Measurements from ENCODE around the gene BCL2.

Gene BCL2

GRCh38 chr18:63325086-63325686 lies 5.6 kb upstream of the BCL2 start:
- DNase-seq = no peak

GRCh38 chr18:63322908-63323634 lies 3.5 kb upstream of the BCL2 start:
- DNase-seq = peak in 3 of 4 experiments; percentile 14 to 30 (median 21)

GRCh38 chr18:63322206-63322605 lies 2.6 kb upstream of the BCL2 start:
- no peak for DNase-seq

GRCh38 chr18:63321291-63321690 lies 1.7 kb upstream of the BCL2 start:
- no peak for DNase-seq

DNA sequence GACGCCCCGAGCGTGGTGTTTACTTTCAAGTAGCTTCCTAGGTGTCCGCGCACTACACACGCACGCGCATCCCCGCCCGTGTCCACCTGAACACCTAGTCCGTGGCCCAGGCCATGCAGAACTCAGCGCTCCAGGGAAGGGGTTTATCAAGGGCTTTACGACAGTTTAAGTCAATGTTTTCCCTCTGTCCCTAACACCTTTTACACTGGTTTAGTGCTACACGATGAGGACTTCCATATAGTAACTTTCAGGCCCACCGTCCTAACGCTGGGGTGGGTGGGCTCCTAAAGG lies 1.4 kb upstream of the BCL2 start:
- no peak for DNase-seq

DNA sequence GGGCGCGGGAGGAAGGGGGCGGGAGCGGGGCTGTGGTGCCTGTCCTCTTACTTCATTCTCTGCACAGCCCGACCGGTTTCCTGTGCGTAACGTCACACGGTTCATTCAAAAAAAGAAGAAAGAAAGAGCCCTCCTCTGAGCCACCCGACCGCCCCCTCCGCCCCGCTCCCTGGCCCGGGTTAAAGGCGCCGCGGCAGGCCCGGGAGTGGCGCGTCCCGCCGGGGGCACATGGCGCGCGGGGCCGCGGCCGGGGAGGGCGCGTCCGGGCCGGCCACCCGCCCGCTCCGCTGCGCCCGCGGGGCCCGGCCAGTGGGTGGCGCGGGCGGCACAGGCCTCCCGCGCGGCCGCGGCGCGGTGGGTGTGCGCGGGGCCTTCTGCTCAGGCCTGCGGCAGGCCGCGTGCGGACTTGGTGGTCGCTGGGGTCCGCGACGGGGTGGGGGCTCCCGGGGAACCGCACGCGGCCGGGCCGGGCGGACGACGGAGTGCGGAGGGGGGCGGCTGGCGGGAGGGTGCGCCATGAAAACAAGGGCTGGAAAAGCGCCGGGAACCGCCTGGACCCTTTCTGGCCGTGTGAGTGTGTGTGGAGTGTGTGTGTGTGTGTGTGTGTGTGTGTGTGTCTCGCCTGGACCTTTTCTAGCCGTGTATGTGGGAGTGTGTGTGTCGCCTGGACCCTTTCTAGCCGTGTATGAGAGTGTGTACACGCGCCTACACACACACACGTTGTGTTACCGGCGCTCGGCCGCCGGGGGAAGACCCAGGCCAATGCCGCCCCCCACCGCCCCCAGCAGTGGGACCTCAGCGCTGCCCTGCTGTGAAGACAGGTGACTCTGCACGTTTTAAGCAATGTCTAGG lies 780 bp upstream of the BCL2 start:
- peak; percentile 53 to 81 (median 70) for DNase-seq

- DNase-seq = no peak
Measured at GRCh38 chr18:63318889-63319382, 633 bp downstream of the BCL2 start.

DNA sequence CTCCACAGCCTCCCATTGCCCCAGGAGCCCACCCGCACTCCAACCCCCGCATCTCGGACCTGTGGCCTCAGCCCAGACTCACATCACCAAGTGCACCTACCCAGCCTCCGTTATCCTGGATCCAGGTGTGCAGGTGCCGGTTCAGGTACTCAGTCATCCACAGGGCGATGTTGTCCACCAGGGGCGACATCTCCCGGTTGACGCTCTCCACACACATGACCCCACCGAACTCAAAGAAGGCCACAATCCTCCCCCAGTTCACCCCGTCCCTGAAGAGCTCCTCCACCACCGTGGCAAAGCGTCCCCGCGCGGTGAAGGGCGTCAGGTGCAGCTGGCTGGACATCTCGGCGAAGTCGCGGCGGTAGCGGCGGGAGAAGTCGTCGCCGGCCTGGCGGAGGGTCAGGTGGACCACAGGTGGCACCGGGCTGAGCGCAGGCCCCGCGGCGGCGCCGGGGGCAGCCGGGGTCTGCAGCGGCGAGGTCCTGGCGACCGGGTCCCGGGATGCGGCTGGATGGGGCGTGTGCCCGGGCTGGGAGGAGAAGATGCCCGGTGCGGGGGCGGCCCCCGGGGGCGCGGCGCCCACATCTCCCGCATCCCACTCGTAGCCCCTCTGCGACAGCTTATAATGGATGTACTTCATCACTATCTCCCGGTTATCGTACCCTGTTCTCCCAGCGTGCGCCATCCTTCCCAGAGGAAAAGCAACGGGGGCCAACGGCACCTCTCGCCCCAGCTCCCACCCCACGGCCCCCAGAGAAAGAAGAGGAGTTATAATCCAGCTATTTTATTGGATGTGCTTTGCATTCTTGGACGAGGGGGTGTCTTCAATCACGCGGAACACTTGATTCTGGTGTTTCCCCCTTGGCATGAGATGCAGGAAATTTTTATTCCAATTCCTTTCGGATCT lies 1.3 kb downstream of the BCL2 start:
- DNase-seq = peak; percentile 57 to 81 (median 72)

DNA sequence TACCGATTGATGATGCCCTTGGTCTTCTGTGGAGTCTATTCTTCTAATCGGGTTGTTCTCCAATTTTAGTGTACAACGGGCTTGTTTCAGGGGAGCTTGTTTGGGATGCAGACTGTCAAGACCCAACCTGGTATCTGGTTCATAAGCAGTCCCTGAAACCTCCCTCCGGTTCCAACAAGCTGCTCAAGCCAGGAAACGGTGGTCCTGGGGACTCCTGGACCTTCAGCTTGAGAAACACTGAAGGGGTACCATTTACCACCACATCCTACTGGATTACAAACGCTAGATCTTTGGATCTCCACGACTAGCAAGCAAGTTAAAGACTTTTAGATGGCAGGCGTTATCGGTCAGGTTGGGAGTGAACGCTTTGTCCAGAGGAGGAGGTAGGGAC lies 2.0 kb downstream of the BCL2 start:
- no peak for DNase-seq

GRCh38 chr18:63316612-63317555 lies 2.7 kb downstream of the BCL2 start:
- no peak for DNase-seq

DNA sequence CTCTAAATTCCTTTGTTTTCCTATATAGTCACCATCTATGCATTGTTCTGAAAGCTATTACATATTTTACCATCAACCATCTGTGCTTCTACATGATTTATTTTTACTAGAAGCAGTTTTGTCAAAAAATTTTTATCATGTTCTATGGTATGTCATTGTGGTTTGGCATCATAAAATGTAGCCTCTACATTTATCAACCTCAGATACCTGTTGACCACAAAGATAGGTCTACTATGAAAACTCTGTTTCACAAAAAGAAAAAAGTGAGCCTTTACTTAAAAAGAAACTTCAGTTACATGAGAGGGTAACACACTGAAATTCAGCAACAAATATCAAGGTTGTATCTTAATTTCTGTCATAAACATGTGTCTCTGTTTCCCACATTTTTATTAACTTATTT lies 3.7 kb downstream of the BCL2 start:
- DNase-seq = no peak

DNA sequence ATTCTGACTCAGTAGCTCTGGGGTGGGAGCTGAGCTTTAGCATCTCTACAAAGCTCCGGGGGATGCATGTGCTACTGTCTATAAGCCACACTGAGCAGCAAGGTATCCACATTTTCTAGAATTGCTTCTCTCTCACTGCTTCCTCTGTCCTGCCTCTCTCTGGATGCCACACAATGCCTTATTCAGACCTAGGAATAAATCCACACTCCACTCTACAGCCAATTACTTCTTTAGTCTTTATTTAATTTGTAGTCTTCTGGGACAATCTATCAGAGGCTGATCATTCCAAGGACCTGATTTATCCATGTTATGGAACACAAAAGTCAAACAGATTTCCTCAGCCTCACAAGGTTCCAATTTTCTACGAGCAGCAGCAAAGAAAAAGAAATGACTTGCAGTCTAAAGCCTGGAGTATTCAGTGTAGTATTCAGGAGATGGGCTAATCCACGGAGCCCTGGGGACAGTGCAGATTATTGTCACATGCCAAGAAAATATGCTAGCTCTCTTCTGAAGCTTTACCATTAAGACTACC lies 4.4 kb downstream of the BCL2 start:
- DNase-seq = no peak

DNA sequence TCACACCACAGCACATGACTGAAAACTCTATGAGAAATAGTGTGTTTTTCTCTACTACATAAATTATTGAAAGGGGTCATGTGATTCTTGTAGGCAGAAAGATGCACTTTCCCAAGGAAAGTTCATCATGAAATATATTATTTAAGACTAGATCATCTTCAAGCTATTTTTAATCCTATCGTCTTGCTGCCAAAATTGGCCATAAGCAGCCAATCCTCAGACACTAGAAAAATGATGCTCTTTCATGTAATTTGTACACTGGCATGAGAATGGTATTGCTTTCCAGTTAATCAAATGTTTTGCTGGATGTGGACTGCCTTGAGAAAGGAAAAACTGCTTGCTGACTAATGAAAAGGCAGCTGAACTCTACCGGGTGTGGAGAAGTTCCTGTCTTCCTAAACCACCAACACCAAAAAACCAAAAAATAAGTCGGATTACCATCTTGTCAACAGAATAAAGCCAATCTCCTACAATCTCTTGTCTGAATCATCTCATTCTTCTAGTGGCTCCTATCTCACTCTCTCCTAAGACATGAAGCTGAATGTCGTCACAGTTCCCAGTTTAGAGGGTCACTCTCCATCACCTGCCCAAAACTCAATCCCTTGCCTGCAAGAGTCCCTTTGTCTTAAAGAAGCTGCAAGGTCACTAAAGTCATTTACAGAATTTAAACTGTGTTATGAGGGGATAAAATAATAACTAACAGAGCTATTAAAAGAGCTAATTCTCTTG lies 5.3 kb downstream of the BCL2 start:
- DNase-seq = no peak

DNA sequence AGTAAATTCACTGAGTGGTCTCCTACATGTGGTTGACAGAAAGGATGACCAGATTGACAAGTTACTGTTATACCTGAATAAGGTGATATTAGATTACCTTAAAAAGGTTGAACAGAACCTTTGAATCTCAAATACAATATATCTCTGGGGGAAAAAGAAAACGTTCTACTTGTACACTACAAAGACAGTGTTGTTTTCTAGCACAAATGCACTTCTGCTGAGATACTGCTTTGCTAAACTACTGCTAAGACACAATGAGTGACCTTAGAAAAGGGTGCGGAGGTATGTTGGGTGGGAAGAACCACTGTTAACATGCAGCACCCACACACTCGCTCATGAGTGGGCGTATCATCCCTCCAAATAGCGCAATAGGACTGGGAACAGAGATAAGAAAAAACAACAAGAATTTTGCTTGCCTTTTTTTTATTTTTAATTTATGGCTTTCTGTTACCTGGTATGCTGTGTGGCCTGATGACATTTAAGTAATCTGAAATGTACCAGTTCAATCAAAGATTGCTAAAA lies 6.1 kb downstream of the BCL2 start:
- DNase-seq = no peak

- no peak for DNase-seq
Measured at GRCh38 chr18:63312737-63313395, 6.7 kb downstream of the BCL2 start.

- no peak for DNase-seq
Measured at GRCh38 chr18:63312019-63312409, 7.6 kb downstream of the BCL2 start.

- no peak for DNase-seq
Measured at GRCh38 chr18:63311118-63312018, 8.2 kb downstream of the BCL2 start.

DNA sequence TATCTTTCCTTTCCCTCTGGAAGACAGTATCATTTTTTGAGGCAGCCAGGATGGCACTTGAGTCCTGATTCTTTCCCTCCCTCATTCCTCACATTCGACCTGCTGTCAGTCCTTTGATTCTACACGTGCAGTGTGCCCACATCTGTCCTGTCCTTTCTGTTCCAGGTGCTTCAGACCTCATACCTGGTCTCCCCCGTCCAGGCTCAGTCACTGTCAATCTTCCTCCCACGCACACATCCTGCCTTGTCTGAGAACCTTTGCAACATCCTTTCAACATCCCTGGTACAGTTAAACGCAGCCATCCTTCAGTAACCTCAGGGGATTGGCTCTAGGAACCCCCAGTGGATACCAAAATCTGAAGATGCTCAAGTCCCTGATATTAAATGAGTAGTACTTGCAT lies 10.1 kb downstream of the BCL2 start:
- DNase-seq = peak in 1 of 4 experiments; percentile 7

Measured in activated CD4-positive, CD25-positive, alpha-beta regulatory T cell (primary cell).